Endothelial cell (in vitro differentiated cells): ENCODE data around the gene KCNMA1. TPM values are rescaled to one million over a fixed set of nuclear protein-coding genes. Genes with fewer than 3 reads are reported as not detected.

ENCODE experiments used
- DNase-seq: peaks from one replicate; pipeline ENCODE4 v3.0.0; 2021; ENCODE audit warnings: low spot score
- H3K27ac Mint-ChIP-seq: one replicate; pipeline ENCODE4 v1.8.0; 2021; ENCODE audit warnings: mixed read lengths, inconsistent platforms; ENCODE audit not compliant: unreplicated experiment
- H3K27me3 Mint-ChIP-seq: one replicate; pipeline ENCODE4 v1.8.0; 2021; ENCODE audit warnings: mild to moderate bottlenecking, moderate library complexity, mixed read lengths, inconsistent platforms; ENCODE audit not compliant: unreplicated experiment
- H3K36me3 Mint-ChIP-seq: one replicate; pipeline ENCODE4 v1.8.0; 2021; ENCODE audit warnings: mild to moderate bottlenecking, low read depth, mixed read lengths, inconsistent platforms; ENCODE audit not compliant: unreplicated experiment
- H3K4me1 Mint-ChIP-seq: one replicate; pipeline ENCODE4 v1.8.0; 2021; ENCODE audit warnings: mild to moderate bottlenecking, mixed read lengths, inconsistent platforms; ENCODE audit not compliant: unreplicated experiment
- H3K4me3 Mint-ChIP-seq: one replicate; pipeline ENCODE4 v1.8.0; 2021; ENCODE audit warnings: mild to moderate bottlenecking, mixed read lengths, inconsistent platforms; ENCODE audit not compliant: unreplicated experiment
- H3K9me3 Mint-ChIP-seq: one replicate; pipeline ENCODE4 v1.8.0; 2021; ENCODE audit warnings: mixed read lengths, inconsistent platforms; ENCODE audit not compliant: unreplicated experiment
- CTCF ChIP-seq: fragments of 200-600 bp; sonication (generic); IDR thresholded peaks from one replicate; pipeline ENCODE4 v1.5.0; 2021; ENCODE audit warnings: antibody characterized with exemption; ENCODE audit not compliant: unreplicated experiment
- total RNA-seq: library from RNA; stranded (reverse); fragmentation: NEBNext Ultra II Directional; extraction: Animal tissue kit (Norgen Biotek cat#: 25700); gene quantifications from one replicate; pipeline ENCODE4 v1.2.1, GENCODE V29; 2021; ENCODE audit not compliant: unreplicated experiment

Gene KCNMA1
- total RNA-seq, 1 donor from 2014 or later, result 5.1 TPM

- H3K4me3 Mint-ChIP-seq, result no peak overlapping the region
- no peaks in the 10 kb centered on the region for H3K36me3 Mint-ChIP-seq
- H3K4me1 Mint-ChIP-seq, result no peaks in the 10 kb centered on the region
- DNase-seq, result no peak
- H3K27me3 Mint-ChIP-seq, result peaks cover 2% of the 10 kb centered on the region
- H3K27ac Mint-ChIP-seq, result no peak overlapping the region
- TF ChIP-seq CTCF, result no peak
- H3K9me3 Mint-ChIP-seq, result no peaks in the 10 kb centered on the region
These were observed 286.9 kb downstream of the KCNMA1 start for GRCh38 chr10:77350711-77351119.

GRCh38 chr10:77350134-77350533 lies 287.5 kb downstream of the KCNMA1 start:
- no peaks in the 10 kb centered on the region for H3K36me3 Mint-ChIP-seq
- no peak overlapping the region for H3K27ac Mint-ChIP-seq
- H3K4me1 Mint-ChIP-seq, result no peaks in the 10 kb centered on the region
- DNase-seq, result no peak
- no peak for TF ChIP-seq CTCF
- no peaks in the 10 kb centered on the region for H3K9me3 Mint-ChIP-seq
- H3K27me3 Mint-ChIP-seq, result peaks cover 2% of the 10 kb centered on the region
- no peak overlapping the region for H3K4me3 Mint-ChIP-seq

- Mint-ChIP-seq H3K27me3 (peaks cover 2% of the 10 kb centered on the region), H3K4me1 (no peaks in the 10 kb centered on the region), H3K27ac (no peak overlapping the region), H3K36me3 (no peaks in the 10 kb centered on the region), H3K4me3 (no peak overlapping the region), H3K9me3 (no peaks in the 10 kb centered on the region)
- no peak for TF ChIP-seq CTCF
- no peak for DNase-seq
These were observed 288.4 kb downstream of the KCNMA1 start for GRCh38 chr10:77349226-77349625.

GRCh38 chr10:77348751-77349150 lies 288.9 kb downstream of the KCNMA1 start:
- Mint-ChIP-seq H3K36me3 (no peaks in the 10 kb centered on the region), H3K27me3 (peaks cover 2% of the 10 kb centered on the region), H3K27ac (no peak overlapping the region), H3K4me3 (no peak overlapping the region), H3K9me3 (no peaks in the 10 kb centered on the region), H3K4me1 (no peaks in the 10 kb centered on the region)
- no peak for TF ChIP-seq CTCF
- DNase-seq, result no peak

- Mint-ChIP-seq H3K27ac (no peak overlapping the region), H3K4me1 (no peaks in the 10 kb centered on the region), H3K36me3 (no peaks in the 10 kb centered on the region), H3K4me3 (no peak overlapping the region), H3K9me3 (no peaks in the 10 kb centered on the region), H3K27me3 (peaks cover 2% of the 10 kb centered on the region)
- TF ChIP-seq CTCF, result no peak
- DNase-seq, result no peak
These were observed 289.5 kb downstream of the KCNMA1 start for GRCh38 chr10:77348082-77348481.
